GM12878 (cell line): ENCODE results near the gene ASCC2. TPM values are rescaled to one million over a fixed set of nuclear protein-coding genes. Genes with fewer than 3 reads are reported as not detected.
A peak's percentile ranks its signal among the peaks of the same experiment; 100 is the strongest.

Source experiments
- BACH1 ChIP-seq: fragments of 450-650 bp; IDR thresholded peaks from 2 replicates; pipeline ENCODE4 v1.6.1; 2017; ENCODE audit warnings: mild to moderate bottlenecking, borderline replicate concordance
- BHLHE40 ChIP-seq, 2 experiments: fragments of 450-650 bp in 1 of 2; IDR thresholded peaks; 2 replicates each; pipeline ENCODE4 v1.6.1; 2011 to 2017; ENCODE audit warnings: low read depth in 2 of 2, borderline replicate concordance in 1 of 2, improper control_type of control experiment in 1 of 2, low read length in 1 of 2, mild to moderate bottlenecking in 1 of 2
- BMI1 ChIP-seq: fragments of 450-650 bp; IDR thresholded peaks from 2 replicates; pipeline ENCODE4 v1.6.1; 2016; ENCODE audit warnings: mild to moderate bottlenecking, moderate library complexity, borderline replicate concordance
- CEBPZ ChIP-seq: fragments of 150-350 bp; IDR thresholded peaks from 2 replicates; pipeline ENCODE4 v1.6.1; 2016; ENCODE audit warnings: low read depth, low read length
- CREB1 ChIP-seq: IDR thresholded peaks from 2 replicates; pipeline ENCODE4 v1.6.1; 2012; ENCODE audit warnings: low read depth, mild to moderate bottlenecking, inconsistent platforms
- E2F4 ChIP-seq: IDR thresholded peaks from 2 replicates; pipeline ENCODE4 v1.6.1; 2012; ENCODE audit warnings: low read depth, low read length, improper control_type of control experiment
- ELK1 ChIP-seq: IDR thresholded peaks from 2 replicates; pipeline ENCODE4 v1.6.1; 2012; ENCODE audit warnings: low read depth, low read length, improper control_type of control experiment
- HDGF ChIP-seq: fragments of 450-650 bp; IDR thresholded peaks from 2 replicates; pipeline ENCODE4 v1.6.1; 2016; ENCODE audit warnings: antibody characterized with exemption
- IKZF1 ChIP-seq: fragments of 450-650 bp; conservative IDR thresholded peaks from 2 replicates; pipeline ENCODE4 v1.6.1; 2017; ENCODE audit warnings: antibody characterized with exemption, mild to moderate bottlenecking
- NBN ChIP-seq: fragments of 450-650 bp; IDR thresholded peaks from 2 replicates; pipeline ENCODE4 v1.6.1; 2016
- PAX8 ChIP-seq: fragments of 450-650 bp; IDR thresholded peaks from 2 replicates; pipeline ENCODE4 v1.6.1; 2017; ENCODE audit warnings: mild to moderate bottlenecking, moderate library complexity
- PML ChIP-seq: IDR thresholded peaks from 2 replicates; pipeline ENCODE4 v1.6.1; 2012; ENCODE audit warnings: low read length, inconsistent platforms
- POLR2A ChIP-seq: IDR thresholded peaks from 2 replicates; pipeline ENCODE4 v1.6.1; 2011; ENCODE audit warnings: low read depth, mild to moderate bottlenecking, low read length
- RBBP5 ChIP-seq: fragments of 200-600 bp; sonication (generic); conservative IDR thresholded peaks from 2 replicates; pipeline ENCODE4 v1.6.1; 2016
- RFX5 ChIP-seq: IDR thresholded peaks from 2 replicates; pipeline ENCODE4 v1.6.1; 2011; ENCODE audit warnings: low read depth, low read length, improper control_type of control experiment
- SMARCA5 ChIP-seq: fragments of 450-650 bp; IDR thresholded peaks from 2 replicates; pipeline ENCODE4 v1.6.1; 2017; ENCODE audit warnings: mild to moderate bottlenecking
- SREBF2 ChIP-seq: IDR thresholded peaks from 2 replicates; pipeline ENCODE4 v1.6.1; 2012; ENCODE audit warnings: mild to moderate bottlenecking, low read length
- TCF12 ChIP-seq: IDR thresholded peaks from 2 replicates; pipeline ENCODE4 v1.6.1; 2011; ENCODE audit warnings: low read depth, mild to moderate bottlenecking, low read length
- ZNF687 ChIP-seq: fragments of 450-650 bp; IDR thresholded peaks from 2 replicates; pipeline ENCODE4 v1.6.1; 2017; ENCODE audit warnings: mild to moderate bottlenecking, moderate library complexity
- ZSCAN29 ChIP-seq: fragments of 450-650 bp; IDR thresholded peaks from 2 replicates; pipeline ENCODE4 v1.6.1; 2017; ENCODE audit warnings: mild to moderate bottlenecking, moderate library complexity
- ZZZ3 ChIP-seq: IDR thresholded peaks from 2 replicates; pipeline ENCODE4 v1.6.1; 2011; ENCODE audit warnings: low read depth; ENCODE audit not compliant: control insufficient read depth, insufficient read length
- polyA plus RNA-seq, 11 experiments: library from polyadenylated mRNA; depleted of rRNA in 4 of 11; unstranded in 6 of 11; stranded (reverse) in 5 of 11; fragments of >200 nt; fragmentation: Nextera tagmentation in 4 of 11; fragmentation: Illumina TruSeq in 1 of 11; extraction: Ambion mirVana in 4 of 11; extraction: Trizol in 1 of 11; gene quantifications; 1 replicate in 1 of 11; 2 replicates in 10 of 11; pipeline versions ENCODE4 v1.2.1 to v1.2.3, GENCODE V29; 2011 to 2016; ENCODE audit warnings: inconsistent platforms in 2 of 11, missing spikeins in 2 of 11, low read depth in 1 of 11
- total RNA-seq, 4 experiments: library from RNA; depleted of rRNA in 3 of 4; stranded (reverse); fragments of >200 nt in 3 of 4; fragmentation: Illumina TruSeq in 1 of 4; extraction: Trizol in 1 of 4; gene quantifications; 2 replicates each; pipeline versions ENCODE4 v1.2.1 to v1.2.3, GENCODE V29; 2013 to 2021

ASCC2 gene
- total and polyA plus RNA-seq, 10 of the 15 experiments (the other 5 are each of a cell fraction or from before 2014, with no cell fraction given), result 5.3 to 91.4 (median 56.5) TPM

GRCh38 chr22:29766632-29767170 is 71.4 kb downstream of the ASCC2 start, which contains the start of gene ZMAT5 (continued):
- TF ChIP-seq ZNF687, result peak; percentile 42; the same call in 1 of the 2 replicates
- no peak for TF ChIP-seq SMARCA5
- 0 out of 4 replicates have a peak, but pooled peaks have one; percentile 5 to 12 for TF ChIP-seq BHLHE40 (IDR thresholded peaks at IDR 0.05; ENCODE audit: borderline replicate concordance in 1 of 2, low read depth in 2 of 2, low read length in 1 of 2)
- TF ChIP-seq PAX8, result no peak
- peak; percentile 85; the same call in 1 of the 2 replicates for TF ChIP-seq PML
- no peak for TF ChIP-seq BMI1
- peak; percentile 79 for TF ChIP-seq HDGF
- TF ChIP-seq CEBPZ, result no peak
- no peak for TF ChIP-seq BACH1
- peak; percentile 51 for TF ChIP-seq NBN
- TF ChIP-seq E2F4, result 0 out of 2 replicates have a peak, but pooled peaks have one; percentile 15
- TF ChIP-seq RFX5, result 0 out of 2 replicates have a peak, but pooled peaks have one; percentile 21
- 0 out of 2 replicates have a peak, but pooled peaks have one; percentile 20 for TF ChIP-seq ELK1
- TF ChIP-seq SREBF2, result no peak
- TF ChIP-seq ZZZ3, result no peak
- no peak for TF ChIP-seq RBBP5
- no peak for TF ChIP-seq ZSCAN29
- TF ChIP-seq CREB1, result peak; percentile 83
- TF ChIP-seq TCF12, result 0 out of 2 replicates have a peak, but pooled peaks have one; percentile 6
- TF ChIP-seq POLR2A, result peak; percentile 75
- peak; percentile 99 for TF ChIP-seq IKZF1
